Upper lobe of left lung (tissue), 4 donors: ENCODE results near the gene GRIK2.

Source experiments
- EP300 ChIP-seq, 4 donors: sonication (generic); formaldehyde crosslinking; IDR thresholded peaks; one replicate each; pipeline ENCODE4 v1.5.1; 2017; ENCODE audit warnings: antibody characterized with exemption in 4 of 4, control low read depth in 2 of 4
- POLR2A ChIP-seq, 4 donors: fragments of 450-650 bp; IDR thresholded peaks; one replicate each; pipeline ENCODE4 v1.5.1; 2016 to 2017; ENCODE audit warnings: antibody characterized with exemption in 4 of 4, mild to moderate bottlenecking in 2 of 4
- POLR2AphosphoS5 ChIP-seq, 2 donors: sonication (generic); formaldehyde crosslinking; IDR thresholded peaks; one replicate each; pipeline ENCODE4 v1.5.1; 2017; ENCODE audit warnings: antibody characterized with exemption in 2 of 2
- TF ChIP-seq, protein P1 (sequence below), 6 experiments: fragments of 450-650 bp in 4 of 6; fragments of 200-600 bp in 2 of 6; sonication (generic) in 2 of 6; IDR thresholded peaks; one replicate each; pipeline ENCODE4 v1.5.1; 2016 to 2019; ENCODE audit warnings: antibody characterized with exemption in 6 of 6

DNA sequence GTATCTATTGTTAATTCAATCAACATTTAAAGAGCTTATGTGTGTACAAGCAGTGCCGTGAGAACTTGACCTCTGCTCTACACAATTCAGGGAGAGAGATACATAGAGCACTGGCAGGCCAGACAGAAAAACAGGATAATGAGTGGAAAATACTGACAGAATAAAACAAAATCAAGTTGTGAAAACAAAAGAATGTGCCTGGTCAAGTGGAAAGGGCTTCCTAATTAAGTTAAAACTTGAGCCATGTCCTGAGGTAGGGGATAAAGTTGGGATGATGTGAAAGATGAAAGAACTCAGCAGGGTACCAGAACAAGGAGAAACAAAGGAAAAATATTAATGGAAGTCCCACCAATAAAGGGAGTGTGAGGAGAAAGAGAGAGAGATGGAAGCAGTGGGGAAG is 672.8 kb downstream of the GRIK2 start:
- TF ChIP-seq POLR2A (IDR thresholded peaks at IDR 0.05) (no peak), EP300 (IDR thresholded peaks at IDR 0.05) (no peak), POLR2AphosphoS5 (IDR thresholded peaks at IDR 0.05) (no peak)
- TF ChIP-seq, protein P1, sequence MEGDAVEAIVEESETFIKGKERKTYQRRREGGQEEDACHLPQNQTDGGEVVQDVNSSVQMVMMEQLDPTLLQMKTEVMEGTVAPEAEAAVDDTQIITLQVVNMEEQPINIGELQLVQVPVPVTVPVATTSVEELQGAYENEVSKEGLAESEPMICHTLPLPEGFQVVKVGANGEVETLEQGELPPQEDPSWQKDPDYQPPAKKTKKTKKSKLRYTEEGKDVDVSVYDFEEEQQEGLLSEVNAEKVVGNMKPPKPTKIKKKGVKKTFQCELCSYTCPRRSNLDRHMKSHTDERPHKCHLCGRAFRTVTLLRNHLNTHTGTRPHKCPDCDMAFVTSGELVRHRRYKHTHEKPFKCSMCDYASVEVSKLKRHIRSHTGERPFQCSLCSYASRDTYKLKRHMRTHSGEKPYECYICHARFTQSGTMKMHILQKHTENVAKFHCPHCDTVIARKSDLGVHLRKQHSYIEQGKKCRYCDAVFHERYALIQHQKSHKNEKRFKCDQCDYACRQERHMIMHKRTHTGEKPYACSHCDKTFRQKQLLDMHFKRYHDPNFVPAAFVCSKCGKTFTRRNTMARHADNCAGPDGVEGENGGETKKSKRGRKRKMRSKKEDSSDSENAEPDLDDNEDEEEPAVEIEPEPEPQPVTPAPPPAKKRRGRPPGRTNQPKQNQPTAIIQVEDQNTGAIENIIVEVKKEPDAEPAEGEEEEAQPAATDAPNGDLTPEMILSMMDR (IDR thresholded peaks at IDR 0.05): no peak
